Activated CD4-positive, alpha-beta T cell treated with anti-CD3 and anti-CD28 coated beads, Interleukin-2, amount 50 U/mL, for 4 hours (primary cell): ENCODE results near the gene DPP10.

ENCODE experiments used
- DNase-seq, 2 experiments: peaks; one replicate each; pipeline ENCODE4 v3.0.0-alpha.2; 2020

DPP10 gene

DNA sequence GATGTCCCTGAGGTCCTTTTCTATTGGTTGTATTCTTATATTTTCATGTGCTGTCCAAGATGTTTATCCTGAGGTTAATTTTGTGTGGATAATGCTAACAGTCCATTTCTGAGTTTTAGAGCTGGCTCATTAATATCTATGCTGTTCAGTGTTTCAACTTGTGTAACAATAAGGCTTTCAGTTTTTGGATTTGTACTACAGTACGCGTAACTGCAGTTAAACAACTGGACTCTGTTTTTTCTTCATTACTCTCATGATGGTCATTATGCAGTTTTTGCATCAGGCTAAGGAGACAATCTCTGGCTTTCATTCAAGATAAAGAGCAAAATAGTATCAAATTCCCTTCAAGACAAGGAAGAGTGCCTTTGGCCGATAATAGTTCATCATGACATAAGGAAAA is 1364.8 kb downstream of the DPP10 start:
- DNase-seq = no peak

DNA sequence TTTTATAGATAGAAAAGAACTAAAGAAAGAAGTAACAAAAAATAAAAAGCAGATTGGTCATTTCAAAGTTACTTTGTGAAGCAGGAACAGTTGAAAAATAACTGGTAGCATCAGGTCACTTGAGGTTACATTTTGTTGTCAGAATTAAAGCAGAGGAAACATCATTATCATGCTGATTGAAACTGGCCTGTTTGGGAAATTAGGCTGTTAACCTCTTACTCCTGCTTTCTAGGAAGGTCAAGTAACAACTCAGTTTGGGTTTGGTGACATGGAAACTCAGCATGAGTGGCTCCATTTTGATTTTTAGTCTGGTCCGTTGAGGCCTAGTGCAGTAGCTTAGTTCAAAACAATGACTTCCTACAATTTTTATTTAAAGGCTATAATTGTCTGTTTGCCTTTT is 1383.5 kb downstream of the DPP10 start:
- no peak for DNase-seq

DNA sequence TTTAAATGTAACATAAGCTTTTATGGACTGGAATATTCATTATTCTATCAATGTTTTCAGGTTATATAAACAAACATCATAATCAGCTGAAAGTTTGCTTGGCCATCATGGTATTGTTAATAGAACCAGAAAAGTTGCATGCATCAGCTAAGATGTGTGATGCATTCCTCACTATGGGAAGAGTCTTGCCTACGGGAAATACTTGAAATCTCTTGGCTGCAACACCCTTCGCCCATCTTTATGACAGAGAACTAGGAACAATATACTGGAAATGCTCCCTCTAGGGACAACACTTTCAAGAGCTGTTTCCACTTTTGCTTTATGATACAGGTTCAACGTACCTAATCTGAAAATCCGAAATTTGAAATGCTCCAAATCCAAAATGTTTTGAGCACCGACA is 1390.8 kb downstream of the DPP10 start:
- no peak for DNase-seq

DNA sequence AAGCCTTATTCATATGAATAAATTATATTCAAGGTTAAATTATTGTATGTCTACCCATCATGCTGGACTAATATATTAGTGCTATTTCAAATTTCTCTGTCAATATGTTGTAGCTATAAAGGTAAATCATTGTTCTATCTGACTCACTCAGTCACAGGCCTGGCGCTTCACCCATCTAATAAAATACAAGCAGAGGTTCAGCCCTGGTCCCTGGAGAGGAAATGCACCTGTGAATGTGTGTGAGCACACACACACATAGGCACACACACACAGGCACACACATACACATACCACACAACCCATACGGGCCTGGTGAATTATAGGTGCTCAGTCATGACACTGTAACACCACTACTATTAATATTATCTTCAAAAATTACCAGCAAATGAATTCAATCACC is 1396.1 kb downstream of the DPP10 start:
- no peak for DNase-seq

DNA sequence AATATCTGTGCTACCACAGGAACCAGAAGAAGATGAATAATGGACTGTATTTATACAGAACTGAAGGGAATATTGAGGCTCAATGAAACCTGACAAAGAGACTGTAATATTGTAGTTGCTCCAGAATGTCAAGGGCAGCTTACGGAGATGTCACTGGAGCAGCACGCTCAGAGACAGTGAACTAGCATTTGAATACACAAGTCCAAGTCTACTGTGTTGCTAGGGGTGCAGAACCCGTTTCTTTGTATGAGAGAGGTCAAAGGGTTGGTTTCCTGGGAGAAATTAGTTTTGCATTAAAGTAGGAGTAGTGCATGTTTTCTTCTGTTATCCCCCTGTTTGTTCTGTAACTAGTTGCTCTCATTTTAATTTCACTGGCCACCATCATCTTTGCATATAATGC is 1399.9 kb downstream of the DPP10 start:
- DNase-seq = no peak

DNA sequence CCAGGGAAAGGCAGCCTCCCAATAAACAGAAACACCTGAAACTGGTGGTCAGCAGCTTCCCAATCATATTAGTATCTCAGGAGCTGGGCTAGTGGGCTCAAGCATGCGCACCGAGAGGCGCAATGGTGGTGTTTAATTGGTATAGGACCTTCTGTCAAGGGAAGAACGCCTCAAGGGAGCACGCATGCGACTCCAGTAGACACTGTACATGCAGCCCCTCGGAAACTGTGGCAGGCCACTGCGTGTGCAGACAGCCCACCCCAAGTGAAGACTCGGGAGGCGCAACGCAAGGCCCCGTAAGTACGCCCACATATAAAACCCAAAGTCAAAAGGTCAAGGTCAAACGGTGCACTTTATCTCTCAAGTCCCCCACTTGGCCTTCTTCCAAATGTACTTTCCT is 1405.8 kb downstream of the DPP10 start:
- DNase-seq = no peak

DNA sequence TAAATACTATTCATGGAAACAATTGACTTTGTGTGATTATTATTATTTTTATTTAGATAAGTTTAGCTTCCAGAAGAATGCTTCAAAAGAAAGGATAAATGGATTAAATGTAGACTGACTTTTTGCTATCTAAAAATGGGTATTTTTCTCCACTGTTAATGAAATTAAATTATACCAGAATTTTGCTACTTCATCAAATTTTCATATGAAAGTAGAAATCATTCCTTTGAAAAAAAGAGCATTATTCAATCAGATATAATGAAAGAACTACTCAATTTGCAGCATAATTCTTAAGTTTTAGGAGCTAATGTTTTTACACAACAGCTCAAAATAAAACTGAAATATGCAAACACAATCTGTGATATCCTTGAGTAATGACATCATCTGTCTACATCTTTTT is 1424.6 kb downstream of the DPP10 start:
- no peak for DNase-seq

DNA sequence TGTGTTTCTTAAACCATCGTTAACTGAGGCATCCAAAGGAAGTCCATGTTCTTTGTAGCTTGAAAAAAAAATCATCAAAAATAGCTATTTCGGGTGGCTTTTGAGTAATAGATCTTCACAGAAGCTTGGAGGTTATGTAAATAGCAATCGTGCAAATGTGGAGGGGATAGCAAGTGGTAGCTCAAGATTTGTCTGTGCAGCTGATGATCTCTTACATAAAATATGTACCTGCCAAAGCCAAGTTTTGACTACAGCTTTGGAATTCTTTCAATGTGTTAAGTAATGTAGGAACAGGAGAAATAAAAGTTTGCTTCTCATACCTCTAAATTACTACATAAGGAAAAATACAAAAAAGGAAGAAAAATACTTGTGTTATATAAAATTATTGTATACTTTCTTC is 1432.0 kb downstream of the DPP10 start:
- DNase-seq = no peak

DNA sequence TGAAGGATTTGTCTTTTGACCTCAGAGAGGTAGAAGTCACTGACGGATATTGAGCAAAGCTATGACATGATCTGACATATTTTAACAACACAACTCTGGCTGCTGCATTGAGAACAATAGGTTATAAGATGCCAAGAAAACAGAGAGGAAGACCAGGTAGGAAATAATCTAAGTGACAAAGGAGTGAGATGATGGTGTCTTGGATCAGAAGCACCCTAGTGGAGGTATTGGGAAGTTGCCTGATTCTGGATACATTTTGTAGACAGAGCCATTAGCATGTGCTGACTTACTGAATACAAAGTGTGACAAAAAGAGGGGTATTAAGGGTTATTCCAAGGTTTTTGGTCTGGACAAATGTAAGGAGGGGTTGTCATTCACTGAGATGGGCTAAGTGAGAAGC is 1438.1 kb downstream of the DPP10 start:
- DNase-seq = no peak

DNA sequence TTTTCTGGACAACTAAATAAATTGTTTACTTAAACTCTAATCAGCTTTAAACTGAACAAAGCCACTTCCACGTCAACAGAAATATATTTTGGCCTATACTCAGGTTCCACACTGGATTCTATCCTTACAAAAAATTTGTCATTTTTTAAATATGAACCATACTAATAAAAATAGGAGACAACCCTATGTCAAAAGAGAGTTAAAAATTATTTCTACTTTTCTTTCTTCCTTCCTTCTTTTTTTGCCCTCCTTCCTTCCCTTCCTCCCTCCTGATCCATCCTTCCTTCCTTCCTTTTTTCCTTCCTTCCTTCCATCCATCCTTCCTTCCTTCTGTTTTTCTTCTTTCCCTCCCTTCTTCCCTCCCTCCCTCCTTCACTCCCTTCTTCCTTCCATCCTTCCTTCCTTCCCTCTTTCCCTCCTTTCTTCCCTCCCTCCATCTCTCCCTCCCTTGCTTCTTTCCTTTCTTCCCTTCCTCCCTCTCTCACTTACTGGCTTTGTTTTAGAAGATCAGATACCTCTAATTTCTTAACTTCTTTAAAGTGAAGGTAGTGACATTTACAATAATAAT is 1444.9 kb downstream of the DPP10 start:
- no peak for DNase-seq
